ENCODE results near the gene GNPTG.

- no peak for TF ChIP-seq CTCF (IDR thresholded peaks at IDR 0.05; ENCODE audit: low read depth, low read length)
- TF ChIP-seq POLR2A (IDR thresholded peaks at IDR 0.05; ENCODE audit: extremely low read depth, insufficient read length) = no peak
- no peak for TF ChIP-seq MYC (IDR thresholded peaks at IDR 0.05; ENCODE audit: low read depth, low read length)
- no peak for TF ChIP-seq MAX (IDR thresholded peaks at IDR 0.05; ENCODE audit: low read depth, low read length)
Observed at GRCh38 chr16:1312467-1312816, 39.3 kb upstream of the GNPTG start.
